GM23338 (cell line): ENCODE results near the gene FILIP1L. TPM values are rescaled to one million over a fixed set of nuclear protein-coding genes. Genes with fewer than 3 reads are reported as not detected.

Experiments
- ATAC-seq: fragments of 200-7000 bp; cut with Tn5 transposase; 3 replicates; pipeline ENCODE4 v1.9.1; 2020
- DNase-seq: peaks from one replicate; pipeline ENCODE4 v3.0.0-alpha.2; 2015; ENCODE audit warnings: low spot score
- H2AFZ ChIP-seq: fragments of 200-600 bp; sonication (generic); 2 replicates; pipeline ENCODE4 v1.8.0; 2016; ENCODE audit warnings: antibody characterized with exemption, mild to moderate bottlenecking, moderate library complexity
- H3F3A ChIP-seq: fragments of 200-600 bp; sonication (generic); replicated peaks from 2 replicates; pipeline ENCODE4 v1.8.0; 2017; ENCODE audit warnings: antibody characterized with exemption, mixed run types, low read depth
- H3K27ac ChIP-seq: fragments of 200-600 bp; sonication (generic); 2 replicates; pipeline ENCODE4 v1.6.1; 2016; ENCODE audit warnings: low read depth
- H3K27me3 ChIP-seq: fragments of 200-600 bp; sonication (generic); 2 replicates; pipeline ENCODE4 v1.8.0; 2016; ENCODE audit warnings: mild to moderate bottlenecking, mixed run types, moderate library complexity; ENCODE audit not compliant: insufficient read depth
- H3K36me3 ChIP-seq: fragments of 200-600 bp; sonication (generic); 2 replicates; pipeline ENCODE4 v1.8.0; 2016; ENCODE audit warnings: mild to moderate bottlenecking; ENCODE audit not compliant: insufficient read depth
- H3K4me1 ChIP-seq: fragments of 200-600 bp; sonication (generic); 2 replicates; pipeline ENCODE4 v1.8.0; 2016; ENCODE audit warnings: mild to moderate bottlenecking, moderate library complexity; ENCODE audit not compliant: insufficient read depth
- H3K4me2 ChIP-seq: fragments of 200-600 bp; sonication (generic); 2 replicates; pipeline ENCODE4 v1.7.1; 2017; ENCODE audit warnings: mixed run types
- H3K4me3 ChIP-seq: fragments of 200-600 bp; sonication (generic); 2 replicates; pipeline ENCODE4 v1.6.1; 2016; ENCODE audit warnings: mixed run types
- H3K79me2 ChIP-seq: fragments of 200-600 bp; sonication (generic); replicated peaks from 2 replicates; pipeline ENCODE4 v1.8.0; 2017; ENCODE audit warnings: mild to moderate bottlenecking; ENCODE audit not compliant: insufficient read depth
- H3K9me2 ChIP-seq: fragments of 200-600 bp; sonication (generic); 2 replicates; pipeline ENCODE4 v1.8.0; 2017; ENCODE audit not compliant: insufficient read depth
- H4K20me1 ChIP-seq: fragments of 200-600 bp; sonication (generic); replicated peaks from 2 replicates; pipeline ENCODE4 v1.8.0; 2017; ENCODE audit warnings: mild to moderate bottlenecking; ENCODE audit not compliant: insufficient read depth
- H3K27ac Mint-ChIP-seq: 2 replicates; pipeline ENCODE4 v1.8.0; 2020; ENCODE audit warnings: inconsistent platforms, mild to moderate bottlenecking, moderate library complexity, mixed read lengths
- H3K27me3 Mint-ChIP-seq: 3 replicates; pipeline ENCODE4 v1.8.0; 2022; ENCODE audit warnings: low read depth, mild to moderate bottlenecking, moderate library complexity, mixed read lengths, inconsistent platforms; ENCODE audit not compliant: insufficient read depth, poor library complexity
- H3K36me3 Mint-ChIP-seq: 3 replicates; pipeline ENCODE4 v1.8.0; 2021; ENCODE audit warnings: low read depth, mild to moderate bottlenecking, inconsistent platforms, moderate library complexity, mixed read lengths
- H3K4me1 Mint-ChIP-seq: 3 replicates; pipeline ENCODE4 v1.8.0; 2020; ENCODE audit warnings: mild to moderate bottlenecking, inconsistent platforms, mixed read lengths
- H3K4me3 Mint-ChIP-seq: 3 replicates; pipeline ENCODE4 v1.8.0; 2021; ENCODE audit warnings: moderate library complexity, mild to moderate bottlenecking, inconsistent platforms, mixed read lengths
- H3K9me3 Mint-ChIP-seq: 3 replicates; pipeline ENCODE4 v1.8.0; 2020; ENCODE audit warnings: moderate library complexity, mild to moderate bottlenecking, inconsistent platforms, mixed read lengths
- CREB1 ChIP-seq: fragments of 250-450 bp; sonication (Bioruptor Pico); IDR thresholded peaks from 2 replicates; pipeline ENCODE4 v1.5.0; 2020; ENCODE audit warnings: low read depth, mild to moderate bottlenecking, moderate library complexity
- CTCF ChIP-seq, 2 experiments: fragments of 200-600 bp in 1 of 2; sonication (generic) in 1 of 2; conservative IDR thresholded peaks; 2 replicates each; pipeline versions ENCODE4 v1.5.1 to v1.6.1; 2016 to 2017; ENCODE audit warnings: antibody characterized with exemption in 2 of 2, low read depth in 2 of 2, mild to moderate bottlenecking in 2 of 2, moderate library complexity in 1 of 2
- EZH2 ChIP-seq: fragments of 200-600 bp; sonication (generic); IDR thresholded peaks from one replicate; pipeline ENCODE4 v1.8.0; 2017; ENCODE audit warnings: antibody characterized with exemption, mild to moderate bottlenecking, low read depth; ENCODE audit not compliant: unreplicated experiment
- EZH2phosphoT487 ChIP-seq: fragments of 200-600 bp; sonication (generic); IDR thresholded peaks from one replicate; pipeline ENCODE4 v1.8.1; 2018; ENCODE audit warnings: antibody characterized with exemption; ENCODE audit not compliant: unreplicated experiment
- JUNB ChIP-seq: IDR thresholded peaks from one replicate; pipeline ENCODE4 v1.6.1; 2016; ENCODE audit warnings: antibody characterized with exemption; ENCODE audit not compliant: unreplicated experiment
- POLR2AphosphoS5 ChIP-seq: IDR thresholded peaks from 2 replicates; pipeline ENCODE4 v1.6.1; 2016; ENCODE audit warnings: antibody characterized with exemption, low read depth
- REST ChIP-seq: IDR thresholded peaks from one replicate; pipeline ENCODE4 v1.6.1; 2018; ENCODE audit warnings: antibody characterized with exemption; ENCODE audit not compliant: unreplicated experiment
- STAT1 ChIP-seq: IDR thresholded peaks from one replicate; pipeline ENCODE4 v1.6.1; 2016; ENCODE audit warnings: antibody characterized with exemption; ENCODE audit not compliant: unreplicated experiment
- ZNF114 ChIP-seq: fragments of 250-450 bp; sonication (Bioruptor Pico); IDR thresholded peaks from 2 replicates; pipeline ENCODE4 v1.5.0; 2020; ENCODE audit warnings: mild to moderate bottlenecking, moderate library complexity
- ZNF331 ChIP-seq: fragments of 250-450 bp; sonication (Bioruptor Pico); IDR thresholded peaks from 2 replicates; pipeline ENCODE4 v1.5.0; 2020; ENCODE audit warnings: low read depth, mild to moderate bottlenecking, moderate library complexity
- polyA plus RNA-seq: library from polyadenylated mRNA; unstranded; fragments of >200 nt; fragmentation: Nextera tagmentation; extraction: Ambion mirVana; gene quantifications from 2 replicates; pipeline ENCODE4 v1.2.1, GENCODE V29; 2016
- total RNA-seq: library from RNA; depleted of rRNA; stranded (reverse); fragments of >200 nt; shearing (Covaris generic); gene quantifications from 2 replicates; pipeline ENCODE4 v1.2.3, GENCODE V29; 2014
- TF ChIP-seq, protein P1 (sequence below): IDR thresholded peaks from 2 replicates; pipeline ENCODE4 v1.6.1; 2016; ENCODE audit warnings: antibody characterized with exemption

FILIP1L gene
- total and polyA plus RNA-seq, 2 experiments from 2014 or later, result 1.6 TPM; not detected in 1

- Histone ChIP-seq H3K4me1 (no peaks in the 10 kb centered on the region), H3K36me3 (no peaks in the 10 kb centered on the region), H3F3A (no peaks in the 10 kb centered on the region), H4K20me1 (no peaks in the 10 kb centered on the region), H3K4me2 (no peak overlapping the region), H3K4me3 (no peak overlapping the region), H3K27ac (no peak overlapping the region), H3K27me3 (no peaks in the 10 kb centered on the region), H2AFZ (no peak overlapping the region), H3K9me2 (no peaks in the 10 kb centered on the region), H3K79me2 (no peaks in the 10 kb centered on the region)
- Mint-ChIP-seq H3K9me3 (no peaks in the 10 kb centered on the region), H3K27ac (no peak overlapping the region), H3K4me3 (no peak overlapping the region), H3K27me3 (no peaks in the 10 kb centered on the region), H3K4me1 (peaks cover 11% of the 10 kb centered on the region), H3K36me3 (no peaks in the 10 kb centered on the region)
- TF ChIP-seq CREB1 (CRISPR knock-in tag), result no peak
- no peak for TF ChIP-seq EZH2phosphoT487
- TF ChIP-seq, protein P1, sequence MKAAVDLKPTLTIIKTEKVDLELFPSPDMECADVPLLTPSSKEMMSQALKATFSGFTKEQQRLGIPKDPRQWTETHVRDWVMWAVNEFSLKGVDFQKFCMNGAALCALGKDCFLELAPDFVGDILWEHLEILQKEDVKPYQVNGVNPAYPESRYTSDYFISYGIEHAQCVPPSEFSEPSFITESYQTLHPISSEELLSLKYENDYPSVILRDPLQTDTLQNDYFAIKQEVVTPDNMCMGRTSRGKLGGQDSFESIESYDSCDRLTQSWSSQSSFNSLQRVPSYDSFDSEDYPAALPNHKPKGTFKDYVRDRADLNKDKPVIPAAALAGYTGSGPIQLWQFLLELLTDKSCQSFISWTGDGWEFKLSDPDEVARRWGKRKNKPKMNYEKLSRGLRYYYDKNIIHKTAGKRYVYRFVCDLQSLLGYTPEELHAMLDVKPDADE, result no peak
- no peak for TF ChIP-seq JUNB
- no peak for TF ChIP-seq POLR2AphosphoS5
- TF ChIP-seq ZNF114 (CRISPR knock-in tag), result no peak
- TF ChIP-seq ZNF331 (CRISPR knock-in tag), result no peak
- no peak for TF ChIP-seq EZH2
- ATAC-seq, result peak; percentile 68
- no peak for DNase-seq
Measured at GRCh38 chr3:100122321-100122720, 8.0 kb upstream of the FILIP1L start.

GRCh38 chr3:100120693-100121092, 6.4 kb upstream of the FILIP1L start:
- Histone ChIP-seq H3K4me3 (no peak overlapping the region), H3K4me2 (no peak overlapping the region)
- H3K27ac Mint-ChIP-seq, result no peak overlapping the region

More at GRCh38 chr3:100120693-100121092, 6.4 kb upstream of the FILIP1L start:
- no peaks in the 10 kb centered on the region for H3K27me3 ChIP-seq
- no peak overlapping the region for H3K27ac ChIP-seq
- ATAC-seq (no peak), DNase-seq (no peak)
- H3K4me1 ChIP-seq, result no peaks in the 10 kb centered on the region
- peaks cover 11% of the 10 kb centered on the region for H3K4me1 Mint-ChIP-seq
- H4K20me1 ChIP-seq, result no peaks in the 10 kb centered on the region
- no peaks in the 10 kb centered on the region for H3F3A ChIP-seq
- TF ChIP-seq ZNF331 (CRISPR knock-in tag), result no peak
- TF ChIP-seq STAT1, result no peak
- TF ChIP-seq CTCF (conservative IDR thresholded peaks at IDR 0.05; ENCODE audit: low read depth in 2 of 2), result no peak
- no peak for TF ChIP-seq EZH2phosphoT487
- no peak for TF ChIP-seq CREB1 (CRISPR knock-in tag)
- no peak for TF ChIP-seq REST
- no peak overlapping the region for H3K4me3 Mint-ChIP-seq
- no peaks in the 10 kb centered on the region for H3K27me3 Mint-ChIP-seq
- no peaks in the 10 kb centered on the region; the same call in 2 of the 3 replicates for H3K36me3 Mint-ChIP-seq
- no peak overlapping the region for H2AFZ ChIP-seq
- H3K9me2 ChIP-seq, result no peaks in the 10 kb centered on the region
- H3K36me3 ChIP-seq, result no peaks in the 10 kb centered on the region
- no peaks in the 10 kb centered on the region for H3K79me2 ChIP-seq
- H3K9me3 Mint-ChIP-seq, result no peaks in the 10 kb centered on the region; the same call in 1 of the 3 replicates
